ENCODE data around the gene ANKRD35. TPM values are rescaled to one million over a fixed set of nuclear protein-coding genes. Genes with fewer than 3 reads are reported as not detected.
"Not testable (repeated sequence)": the region's sequence is repeated elsewhere in the genome, so short reads cannot be mapped to it uniquely, and the experiment has no call there.

The ANKRD35 gene
- total RNA-seq, 2 donors from 2014 or later = not detected

GRCh38 chr1:145858901-145859490 lies 26.7 kb downstream of the ANKRD35 start, which contains the start of gene PIAS3:
PIAS3 (minus strand) TSS chr1:145859081; CDS start chr1:145858990, 91 bp downstream.
- H3K9me3 ChIP-seq (ENCODE audit: control insufficient read depth, low read length, poor library complexity, severe bottlenecking) = no peaks in the 10 kb centered on the region
- Mint-ChIP-seq H3K27me3 (no peaks in the 10 kb centered on the region), H3K36me3 (ENCODE audit: low read depth) (peaks cover 8% of the 10 kb centered on the region), H3K4me3 (peak within 1 kb of the TSS; percentile 96), H3K27ac (peak within 1 kb of the TSS; percentile 82), H3K4me1 (peaks cover 20% of the 10 kb centered on the region)
- DNase-seq = peak; percentile 64 to 76 (median 76)
- peak; percentile 89 for ATAC-seq

- Mint-ChIP-seq H3K27ac (peak overlapping the region; percentile 82), H3K27me3 (no peaks in the 10 kb centered on the region), H3K4me1 (peaks cover 20% of the 10 kb centered on the region), H3K4me3 (peak overlapping the region; percentile 96), H3K36me3 (ENCODE audit: low read depth) (peaks cover 11% of the 10 kb centered on the region)
- no peaks in the 10 kb centered on the region for H3K9me3 ChIP-seq (ENCODE audit: control insufficient read depth, low read length, poor library complexity, severe bottlenecking)
- peak; percentile 17 to 70 (median 69) for DNase-seq
- ATAC-seq = peak; percentile 54
Observed at GRCh38 chr1:145858238-145858900, 27.3 kb downstream of the ANKRD35 start.

- H3K4me1 Mint-ChIP-seq = peaks cover 22% of the 10 kb centered on the region
- H3K9me3 ChIP-seq (ENCODE audit: control insufficient read depth, low read length, poor library complexity, severe bottlenecking) = no peaks in the 10 kb centered on the region
- no peaks in the 10 kb centered on the region for H3K27me3 Mint-ChIP-seq
- H3K4me3 Mint-ChIP-seq = peak overlapping the region; percentile 96
- peaks cover 13% of the 10 kb centered on the region for H3K36me3 Mint-ChIP-seq (ENCODE audit: low read depth)
- H3K27ac Mint-ChIP-seq = peak overlapping the region; percentile 82
- ATAC-seq (no peak), DNase-seq (no peak)
Observed at GRCh38 chr1:145857170-145857569, 28.5 kb downstream of the ANKRD35 start.

- H3K4me1 Mint-ChIP-seq = peaks cover 22% of the 10 kb centered on the region
- peak overlapping the region; percentile 82 for H3K27ac Mint-ChIP-seq
- H3K4me3 Mint-ChIP-seq = no peak overlapping the region
- ATAC-seq (no peak), DNase-seq (no peak)
- H3K36me3 Mint-ChIP-seq (ENCODE audit: low read depth) = peaks cover 17% of the 10 kb centered on the region
- H3K27me3 Mint-ChIP-seq = no peaks in the 10 kb centered on the region
- H3K9me3 ChIP-seq (ENCODE audit: control insufficient read depth, low read length, poor library complexity, severe bottlenecking) = no peaks in the 10 kb centered on the region
Observed at GRCh38 chr1:145855426-145855948, 30.2 kb downstream of the ANKRD35 start.

- DNase-seq (no peak), ATAC-seq (no peak)
- peak overlapping the region; percentile 56 for H3K27ac Mint-ChIP-seq
- H3K27me3 Mint-ChIP-seq = no peaks in the 10 kb centered on the region
- peaks cover 12% of the 10 kb centered on the region for H3K36me3 Mint-ChIP-seq (ENCODE audit: low read depth)
- peaks cover 12% of the 10 kb centered on the region for H3K4me1 Mint-ChIP-seq
- H3K4me3 Mint-ChIP-seq = no peak overlapping the region
- no peaks in the 10 kb centered on the region for H3K9me3 ChIP-seq (ENCODE audit: control insufficient read depth, low read length, poor library complexity, severe bottlenecking)
Observed at GRCh38 chr1:145849356-145850160, 36.1 kb downstream of the ANKRD35 start.

GRCh38 chr1:145847827-145848226 lies 37.8 kb downstream of the ANKRD35 start:
- peaks cover 5% of the 10 kb centered on the region for H3K36me3 Mint-ChIP-seq (ENCODE audit: low read depth)
- ATAC-seq = no peak
- DNase-seq = no peak
- peaks cover 12% of the 10 kb centered on the region for H3K4me1 Mint-ChIP-seq
- H3K4me3 Mint-ChIP-seq = no peak overlapping the region
- H3K9me3 ChIP-seq (ENCODE audit: control insufficient read depth, low read length, poor library complexity, severe bottlenecking) = no peaks in the 10 kb centered on the region
- no peaks in the 10 kb centered on the region for H3K27me3 Mint-ChIP-seq
- H3K27ac Mint-ChIP-seq = no peak overlapping the region

GRCh38 chr1:145846201-145846612 lies 39.5 kb downstream of the ANKRD35 start:
- no peak overlapping the region for H3K4me3 Mint-ChIP-seq
- H3K9me3 ChIP-seq (ENCODE audit: control insufficient read depth, low read length, poor library complexity, severe bottlenecking) = no peaks in the 10 kb centered on the region
- H3K4me1 Mint-ChIP-seq = peaks cover 10% of the 10 kb centered on the region
- DNase-seq (no peak), ATAC-seq (peak; percentile 58)
- H3K27me3 Mint-ChIP-seq = no peaks in the 10 kb centered on the region
- H3K36me3 Mint-ChIP-seq (ENCODE audit: low read depth) = peaks cover 3% of the 10 kb centered on the region
- H3K27ac Mint-ChIP-seq = no peak overlapping the region

- peaks cover 7% of the 10 kb centered on the region for H3K4me1 Mint-ChIP-seq
- no peaks in the 10 kb centered on the region for H3K27me3 Mint-ChIP-seq
- peak; percentile 85 for ATAC-seq
- H3K27ac Mint-ChIP-seq = no peak within 1 kb of the TSS
- peak; percentile 63 to 72 (median 67) for DNase-seq
- no peaks in the 10 kb centered on the region for H3K36me3 Mint-ChIP-seq (ENCODE audit: low read depth)
- no peak within 1 kb of the TSS for H3K4me3 Mint-ChIP-seq
- no peaks in the 10 kb centered on the region for H3K9me3 ChIP-seq (ENCODE audit: control insufficient read depth, low read length, poor library complexity, severe bottlenecking)
Observed at GRCh38 chr1:145845514-145846161, 40.0 kb downstream of the ANKRD35 start, which contains the start of gene NUDT17. NUDT17 (plus strand) TSS chr1:145845630; CDS start chr1:145845641, 11 bp downstream.

GRCh38 chr1:145845144-145845513 lies 40.5 kb downstream of the ANKRD35 start:
- peak; percentile 73 for ATAC-seq
- H3K4me1 Mint-ChIP-seq = peaks cover 7% of the 10 kb centered on the region

GRCh38 chr1:145843031-145843430 lies 42.6 kb downstream of the ANKRD35 start:
- Mint-ChIP-seq H3K36me3 (ENCODE audit: low read depth) (no peaks in the 10 kb centered on the region), H3K27ac (no peak overlapping the region), H3K4me3 (no peak overlapping the region), H3K4me1 (peaks cover 5% of the 10 kb centered on the region), H3K27me3 (no peaks in the 10 kb centered on the region)
- H3K9me3 ChIP-seq (ENCODE audit: control insufficient read depth, low read length, poor library complexity, severe bottlenecking) = no peaks in the 10 kb centered on the region
- ATAC-seq (no peak), DNase-seq (no peak)

More at GRCh38 chr1:145845144-145845513, 40.5 kb downstream of the ANKRD35 start:
- Mint-ChIP-seq H3K4me3 (no peak overlapping the region), H3K27ac (no peak overlapping the region), H3K27me3 (no peaks in the 10 kb centered on the region), H3K36me3 (ENCODE audit: low read depth) (no peaks in the 10 kb centered on the region)
- DNase-seq = no peak
- H3K9me3 ChIP-seq (ENCODE audit: control insufficient read depth, low read length, poor library complexity, severe bottlenecking) = no peaks in the 10 kb centered on the region

GRCh38 chr1:145837656-145838055 lies 48.0 kb downstream of the ANKRD35 start:
- no peaks in the 10 kb centered on the region for H3K9me3 ChIP-seq (ENCODE audit: control insufficient read depth, low read length, poor library complexity, severe bottlenecking)
- no peak overlapping the region for H3K27ac Mint-ChIP-seq
- no peaks in the 10 kb centered on the region for H3K36me3 Mint-ChIP-seq (ENCODE audit: low read depth)
- DNase-seq = no peak
- no peak overlapping the region for H3K4me3 Mint-ChIP-seq
- H3K4me1 Mint-ChIP-seq = no peaks in the 10 kb centered on the region
- ATAC-seq = no peak
- H3K27me3 Mint-ChIP-seq = no peaks in the 10 kb centered on the region

GRCh38 chr1:145830810-145831209 lies 54.9 kb downstream of the ANKRD35 start:
- H3K36me3 Mint-ChIP-seq (ENCODE audit: low read depth) = peaks cover 25% of the 10 kb centered on the region

More at GRCh38 chr1:145830810-145831209, 54.9 kb downstream of the ANKRD35 start:
- H3K9me3 ChIP-seq (ENCODE audit: control insufficient read depth, low read length, poor library complexity, severe bottlenecking); H3K27ac Mint-ChIP-seq; DNase-seq; H3K4me3 Mint-ChIP-seq; H3K27me3 Mint-ChIP-seq; ATAC-seq: not testable (repeated sequence)
- peaks cover 27% of the 10 kb centered on the region for H3K4me1 Mint-ChIP-seq
